Measurements from ENCODE around the gene UBA7. TPM values are rescaled to one million over a fixed set of nuclear protein-coding genes. Genes with fewer than 3 reads are reported as not detected.

The UBA7 gene
- total and polyA plus RNA-seq, 2 of the 8 experiments (the other 6 are each of a cell fraction or from before 2014, with no cell fraction given), result 0.34 to 0.65 TPM

GRCh38 chr3:49802719-49803464 lies 10.9 kb downstream of the UBA7 start, which contains the start of gene INKA1:
Gene INKA1, plus strand, starts transcription at chr3:49803261. Its CDS starts 132 bp downstream, at chr3:49803393.
- Histone ChIP-seq H2BK5ac (ENCODE audit: low read depth, low read length) (peak within 1 kb of the TSS; percentile 35; the same call in 1 of the 2 replicates), H3K18ac (ENCODE audit: extremely low read depth, low read length) (peak within 1 kb of the TSS; percentile 0; the same call in 1 of the 2 replicates), H3K4me2 (ENCODE audit: insufficient read depth in 1 of 2, low read depth in 2 of 2, low read length in 2 of 2) (peak within 1 kb of the TSS; percentile 34 to 92), H3K36me3 (ENCODE audit: control insufficient read depth in 2 of 4, insufficient read depth in 4 of 4, low read length in 3 of 4) (no peaks in the 10 kb centered on the region), H2BK12ac (ENCODE audit: low read depth, low read length) (no peak within 1 kb of the TSS; the same call in 1 of the 2 replicates), H4K91ac (replicated peaks; ENCODE audit: insufficient read length, low read length) (no peak within 1 kb of the TSS), H3K79me2 (ENCODE audit: control insufficient read depth in 1 of 2, insufficient read depth in 2 of 2, low read length in 2 of 2) (no peaks in the 10 kb centered on the region), H3K14ac (ENCODE audit: insufficient read length) (no peak within 1 kb of the TSS), H3K23me2 (ENCODE audit: low read depth, low read length) (peaks cover 8% of the 10 kb centered on the region; the same call in 1 of the 2 replicates), H4K5ac (ENCODE audit: insufficient read length, low read depth, low read length) (no peak within 1 kb of the TSS), H4K8ac (ENCODE audit: extremely low read depth, insufficient read depth, low read length) (no peak within 1 kb of the TSS; the same call in 1 of the 2 replicates), H3K23ac (ENCODE audit: insufficient read length) (no peak within 1 kb of the TSS), H3K4ac (replicated peaks; ENCODE audit: insufficient read length, low read depth, low read length) (no peak within 1 kb of the TSS), H3K27me3 (replicated peaks in 1 of 4; ENCODE audit: control insufficient read depth in 3 of 4, extremely low read depth in 1 of 4, insufficient read depth in 3 of 4, low read length in 3 of 4) (peaks cover 0 to 18% (median 16%) of the 10 kb centered on the region in 4 experiments; a peak in 6 of 7 replicates), H2AK5ac (ENCODE audit: low read depth, low read length) (no peak within 1 kb of the TSS), H2BK20ac (ENCODE audit: low read length) (no peak within 1 kb of the TSS), H3K4me1 (replicated peaks in 1 of 4; ENCODE audit: control insufficient read depth in 3 of 4, insufficient read depth in 4 of 4, low read length in 3 of 4) (peaks cover 0 to 25% (median 21%) of the 10 kb centered on the region in 4 experiments; a peak in 6 of 7 replicates), H3K9me3 (ENCODE audit: insufficient read depth in 2 of 2, low read depth in 1 of 2, low read length in 1 of 2) (no peaks in the 10 kb centered on the region), H2BK15ac (ENCODE audit: low read length) (peak within 1 kb of the TSS; percentile 34; the same call in 1 of the 2 replicates), H2BK120ac (replicated peaks; ENCODE audit: low read depth, low read length) (no peak within 1 kb of the TSS), H3K56ac (replicated peaks; ENCODE audit: insufficient read length, low read depth, low read length) (peak within 1 kb of the TSS; percentile 43), H3K79me1 (ENCODE audit: low read depth, low read length) (no peaks in the 10 kb centered on the region), H4K20me1 (replicated peaks in 1 of 2; ENCODE audit: control insufficient read depth in 1 of 2, insufficient read depth in 2 of 2, low read length in 2 of 2) (no peaks in the 10 kb centered on the region), H3K27ac (ENCODE audit: low read depth, low read length) (no peak within 1 kb of the TSS), H3K4me3 (ENCODE audit: extremely low read depth in 1 of 4, insufficient read depth in 2 of 4, low read depth in 3 of 4, low read length in 4 of 4) (peak within 1 kb of the TSS; percentile 24 to 89 (median 78)), H3K9ac (replicated peaks in 1 of 4; ENCODE audit: extremely low read depth in 1 of 4, low read depth in 3 of 4, low read length in 3 of 4) (no peak within 1 kb of the TSS; a peak in 1 of 7 replicates), H2AFZ (ENCODE audit: low read length) (peak within 1 kb of the TSS; percentile 81)
- ChIA-PET CTCF (ENCODE audit: partially characterized antibody) (interaction anchor here (0.6 to 17.0 kb wide), 37 partner anchors 8 to 444 kb away, joined by 3 to 266 read pairs (median 5); partner anchors contain the start of genes AMIGO3, MON1A, RBM6 and UBA7), POLR2A (ENCODE audit: partially characterized antibody) (interaction anchor here (0.6 to 6.2 kb wide), 12 partner anchors 15 to 433 kb away, joined by 3 to 16 read pairs (median 3); no protein-coding TSS in a partner anchor)
- no peak for FAIRE-seq
- DNase-seq (ENCODE audit: low read depth in 1 of 2, low spot score in 2 of 2), result peak; percentile 62 to 94
- 0% methylated on average over 44 of the region's 71 CpGs; no CpG with 5 or more reads in 1 of the 2 experiments for WGBS, 2 experiments (ENCODE audit: extremely low coverage in 1 of 2, insufficient coverage in 1 of 2, insufficient read length in 1 of 2, insufficient replicate concordance in 2 of 2, low coverage in 1 of 2, low lambda C conversion rate in 2 of 2, missing lambda C conversion rate in 1 of 2)
- no peak for TF ChIP-seq CTBP2 (IDR thresholded peaks at IDR 0.05; ENCODE audit: borderline replicate concordance, insufficient read depth, insufficient read length, low read length)
- peak in 1 of 2 experiments; percentile 81; a peak in 2 of 4 replicates for TF ChIP-seq SIN3A (conservative IDR thresholded peaks at IDR 0.05 in 1 of 2, IDR thresholded peaks at IDR 0.05 in 1 of 2; ENCODE audit: low read depth in 1 of 2, low read length in 2 of 2)
- no peak for TF ChIP-seq SP2 (IDR thresholded peaks at IDR 0.05; ENCODE audit: low read length)
- TF ChIP-seq SIRT6 (IDR thresholded peaks at IDR 0.05; ENCODE audit: low read length), result no peak
- no peak for TF ChIP-seq TCF12 (IDR thresholded peaks at IDR 0.05; ENCODE audit: low read depth, low read length)
- TF ChIP-seq EZH2 (IDR thresholded peaks at IDR 0.05; ENCODE audit: low read depth, low read length, severe bottlenecking), result no peak
- TF ChIP-seq ASH2L (IDR thresholded peaks at IDR 0.05; ENCODE audit: low read length), result peak; percentile 54
- TF ChIP-seq CREB1 (IDR thresholded peaks at IDR 0.05), result no peak; the same call in none of the 2 replicates
- TF ChIP-seq TBP (IDR thresholded peaks at IDR 0.05; ENCODE audit: low read depth, low read length), result no peak
- TF ChIP-seq BRCA1 (IDR thresholded peaks at IDR 0.05; ENCODE audit: low read depth, low read length), result no peak
- TF ChIP-seq KDM4A (IDR thresholded peaks at IDR 0.05; ENCODE audit: low read depth, low read length, severe bottlenecking), result peak; percentile 97
